Suprapubic skin (tissue), 4 donors: ENCODE results near the gene IQGAP2. TPM values are rescaled to one million over a fixed set of nuclear protein-coding genes. Genes with fewer than 3 reads are reported as not detected.

Experiments
- DNase-seq, 2 donors: peaks; one replicate each; pipeline ENCODE4 v3.0.0-alpha.2; 2019; ENCODE audit warnings: low spot score in 2 of 2
- H3K27ac ChIP-seq: fragments of 200-600 bp; sonication (generic); one replicate; pipeline ENCODE4 v1.5.1; 2019
- H3K27me3 ChIP-seq: fragments of 200-600 bp; sonication (generic); one replicate; pipeline ENCODE4 v1.5.1; 2019
- H3K36me3 ChIP-seq: fragments of 200-600 bp; sonication (generic); one replicate; pipeline ENCODE4 v1.5.1; 2019
- H3K4me1 ChIP-seq: fragments of 200-600 bp; sonication (generic); one replicate; pipeline ENCODE4 v1.5.1; 2019
- H3K4me3 ChIP-seq: fragments of 200-600 bp; sonication (generic); one replicate; pipeline ENCODE4 v1.5.1; 2019; ENCODE audit warnings: mild to moderate bottlenecking
- H3K9me3 ChIP-seq: fragments of 200-600 bp; sonication (generic); one replicate; pipeline ENCODE4 v1.5.1; 2019
- EP300 ChIP-seq: sonication (generic); formaldehyde crosslinking; IDR thresholded peaks from one replicate; pipeline ENCODE4 v1.6.1; 2017; ENCODE audit warnings: antibody characterized with exemption
- POLR2A ChIP-seq, 2 donors: fragments of 450-650 bp; IDR thresholded peaks; one replicate each; pipeline ENCODE4 v1.6.1; 2017; ENCODE audit warnings: antibody characterized with exemption in 2 of 2, mild to moderate bottlenecking in 2 of 2, moderate library complexity in 2 of 2
- POLR2AphosphoS5 ChIP-seq, 3 donors: sonication (generic); formaldehyde crosslinking; IDR thresholded peaks; one replicate each; pipeline ENCODE4 v1.6.1; 2017; ENCODE audit warnings: antibody characterized with exemption in 3 of 3
- WGBS: methylation state at CpG from one replicate; pipeline ENCODE4 v1.1.5; 2018; 5-methylcytosine and 5-hydroxymethylcytosine counted together
- total RNA-seq, 4 donors: library from RNA; depleted of rRNA; stranded (reverse); fragments of >200 nt; gene quantifications; one replicate each; pipeline ENCODE4 v1.1.0, GENCODE V29; 2016
- TF ChIP-seq, protein P1 (sequence below), 2 donors: fragments of 200-600 bp in 1 of 2; fragments of 450-650 bp in 1 of 2; sonication (generic) in 1 of 2; IDR thresholded peaks; one replicate each; pipeline ENCODE4 v1.5.1; 2016 to 2019; ENCODE audit warnings: antibody characterized with exemption in 2 of 2, mild to moderate bottlenecking in 1 of 2, moderate library complexity in 1 of 2

The IQGAP2 gene
- total RNA-seq, 4 donors from 2014 or later, result 10.1 to 49.0 (median 12.8) TPM

DNA sequence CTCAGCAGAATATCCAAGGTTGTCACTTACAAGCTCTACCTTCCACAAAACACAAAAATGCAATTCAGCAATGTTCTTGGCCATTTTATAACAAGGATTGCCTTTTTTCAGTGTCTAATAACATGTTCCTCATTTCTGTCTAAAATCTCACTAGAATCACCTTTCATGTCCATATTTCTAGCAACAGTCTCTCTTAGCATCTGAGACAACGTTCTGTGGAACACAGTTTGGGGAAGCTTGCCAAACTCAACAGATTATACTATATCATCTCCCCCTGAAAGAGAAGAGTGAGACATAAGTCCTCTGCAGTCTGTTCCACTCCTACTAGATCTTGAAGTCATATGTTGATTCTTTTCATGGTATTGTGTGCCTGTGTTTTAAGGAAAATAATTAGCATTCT, 149.5 kb downstream of the IQGAP2 start:
- Histone ChIP-seq H3K36me3 (no peaks in the 10 kb centered on the region), H3K4me1 (peaks cover 6% of the 10 kb centered on the region), H3K4me3 (no peak overlapping the region), H3K27me3 (no peaks in the 10 kb centered on the region), H3K9me3 (no peaks in the 10 kb centered on the region), H3K27ac (no peak overlapping the region)
- TF ChIP-seq, protein P1, sequence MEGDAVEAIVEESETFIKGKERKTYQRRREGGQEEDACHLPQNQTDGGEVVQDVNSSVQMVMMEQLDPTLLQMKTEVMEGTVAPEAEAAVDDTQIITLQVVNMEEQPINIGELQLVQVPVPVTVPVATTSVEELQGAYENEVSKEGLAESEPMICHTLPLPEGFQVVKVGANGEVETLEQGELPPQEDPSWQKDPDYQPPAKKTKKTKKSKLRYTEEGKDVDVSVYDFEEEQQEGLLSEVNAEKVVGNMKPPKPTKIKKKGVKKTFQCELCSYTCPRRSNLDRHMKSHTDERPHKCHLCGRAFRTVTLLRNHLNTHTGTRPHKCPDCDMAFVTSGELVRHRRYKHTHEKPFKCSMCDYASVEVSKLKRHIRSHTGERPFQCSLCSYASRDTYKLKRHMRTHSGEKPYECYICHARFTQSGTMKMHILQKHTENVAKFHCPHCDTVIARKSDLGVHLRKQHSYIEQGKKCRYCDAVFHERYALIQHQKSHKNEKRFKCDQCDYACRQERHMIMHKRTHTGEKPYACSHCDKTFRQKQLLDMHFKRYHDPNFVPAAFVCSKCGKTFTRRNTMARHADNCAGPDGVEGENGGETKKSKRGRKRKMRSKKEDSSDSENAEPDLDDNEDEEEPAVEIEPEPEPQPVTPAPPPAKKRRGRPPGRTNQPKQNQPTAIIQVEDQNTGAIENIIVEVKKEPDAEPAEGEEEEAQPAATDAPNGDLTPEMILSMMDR (IDR thresholded peaks at IDR 0.05), result no peak
- no peak for TF ChIP-seq POLR2A (IDR thresholded peaks at IDR 0.05)
- TF ChIP-seq POLR2AphosphoS5 (IDR thresholded peaks at IDR 0.05), result no peak
- TF ChIP-seq EP300, result no peak
- no peak for DNase-seq
- WGBS, result 44% methylated on average over 1 of the region's 1 CpG

DNA sequence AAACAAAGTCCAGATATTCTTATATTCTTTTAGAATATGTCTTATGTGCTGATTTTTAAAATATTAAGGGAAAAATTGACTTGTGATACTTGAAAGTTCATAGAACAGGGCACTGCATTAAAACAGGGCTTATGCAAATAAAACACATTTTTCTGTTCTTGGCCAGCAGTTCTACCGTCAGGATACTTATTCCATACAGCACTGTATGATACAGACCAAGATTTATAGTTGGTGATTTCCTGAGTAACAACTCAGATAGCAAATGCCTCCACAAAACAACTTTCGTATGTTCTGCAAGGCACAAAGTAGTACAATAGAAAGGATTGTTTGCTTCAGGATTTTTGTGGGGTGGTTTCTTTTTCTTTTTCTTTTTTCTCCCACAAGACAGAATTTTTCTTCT, 150.2 kb downstream of the IQGAP2 start:
- no peak for DNase-seq
- Histone ChIP-seq H3K9me3 (no peaks in the 10 kb centered on the region), H3K4me1 (peaks cover 4% of the 10 kb centered on the region), H3K27me3 (no peaks in the 10 kb centered on the region), H3K4me3 (no peak overlapping the region), H3K36me3 (no peaks in the 10 kb centered on the region), H3K27ac (no peak overlapping the region)
- WGBS, result 72% methylated on average over 2 of the region's 2 CpGs
- TF ChIP-seq, protein P1 (IDR thresholded peaks at IDR 0.05), result no peak
- TF ChIP-seq POLR2A (IDR thresholded peaks at IDR 0.05), result no peak
- TF ChIP-seq POLR2AphosphoS5 (IDR thresholded peaks at IDR 0.05), result no peak
- TF ChIP-seq EP300, result no peak

DNA sequence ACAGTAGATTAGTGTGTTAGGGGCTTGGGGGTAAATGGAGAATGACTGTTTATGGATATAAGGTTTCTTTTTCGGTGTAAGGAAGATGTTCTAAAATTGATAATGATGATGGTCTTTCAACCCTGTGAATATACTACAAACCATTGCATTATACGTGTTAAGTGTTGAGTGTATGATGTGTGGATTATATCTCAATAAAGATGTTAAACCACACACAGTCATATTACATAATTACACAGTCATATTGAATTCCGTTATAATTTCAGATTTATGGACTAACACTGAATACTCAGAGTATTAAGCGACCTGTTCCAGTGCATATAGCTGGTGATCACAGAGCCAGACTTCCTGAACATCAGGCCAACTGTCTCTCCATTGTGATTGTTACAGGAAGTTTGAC, 152.0 kb downstream of the IQGAP2 start:
- H3K27ac ChIP-seq, result no peak overlapping the region
- no peaks in the 10 kb centered on the region for H3K9me3 ChIP-seq
- no peak for TF ChIP-seq POLR2AphosphoS5 (IDR thresholded peaks at IDR 0.05)
- TF ChIP-seq EP300, result no peak
- TF ChIP-seq, protein P1 (IDR thresholded peaks at IDR 0.05), result no peak
- TF ChIP-seq POLR2A (IDR thresholded peaks at IDR 0.05), result no peak
- H3K27me3 ChIP-seq, result no peaks in the 10 kb centered on the region
- H3K4me3 ChIP-seq, result no peak overlapping the region
- 88% methylated on average over 4 of the region's 4 CpGs for WGBS
- H3K36me3 ChIP-seq, result no peaks in the 10 kb centered on the region
- no peaks in the 10 kb centered on the region for H3K4me1 ChIP-seq
- no peak for DNase-seq

DNA sequence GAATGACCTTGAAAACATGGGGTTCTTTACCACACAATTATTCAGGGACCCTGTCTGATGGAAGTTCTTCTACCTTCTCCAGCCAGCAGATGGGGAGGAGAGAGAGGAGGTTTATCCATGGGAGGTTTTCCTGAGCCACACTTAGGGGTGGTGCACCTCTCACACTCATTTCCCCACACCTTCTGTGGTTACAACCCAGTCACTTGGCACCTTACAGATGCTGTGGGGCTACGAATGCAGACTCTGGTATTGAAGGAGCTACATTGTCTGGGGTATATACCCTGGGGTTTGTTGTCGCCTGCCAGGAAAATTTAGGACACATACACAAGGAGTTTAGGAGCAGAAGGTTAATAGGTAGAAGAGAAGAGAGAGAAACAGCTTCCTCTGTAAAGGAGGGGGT, 152.6 kb downstream of the IQGAP2 start:
- Histone ChIP-seq H3K27ac (no peak overlapping the region), H3K4me1 (no peaks in the 10 kb centered on the region), H3K9me3 (no peaks in the 10 kb centered on the region), H3K27me3 (no peaks in the 10 kb centered on the region), H3K4me3 (no peak overlapping the region), H3K36me3 (no peaks in the 10 kb centered on the region)
- TF ChIP-seq, protein P1 (IDR thresholded peaks at IDR 0.05), result no peak
- TF ChIP-seq POLR2A (IDR thresholded peaks at IDR 0.05), result no peak
- TF ChIP-seq POLR2AphosphoS5 (IDR thresholded peaks at IDR 0.05), result no peak
- TF ChIP-seq EP300, result no peak
- WGBS, result 87% methylated on average over 2 of the region's 2 CpGs
- no peak for DNase-seq

DNA sequence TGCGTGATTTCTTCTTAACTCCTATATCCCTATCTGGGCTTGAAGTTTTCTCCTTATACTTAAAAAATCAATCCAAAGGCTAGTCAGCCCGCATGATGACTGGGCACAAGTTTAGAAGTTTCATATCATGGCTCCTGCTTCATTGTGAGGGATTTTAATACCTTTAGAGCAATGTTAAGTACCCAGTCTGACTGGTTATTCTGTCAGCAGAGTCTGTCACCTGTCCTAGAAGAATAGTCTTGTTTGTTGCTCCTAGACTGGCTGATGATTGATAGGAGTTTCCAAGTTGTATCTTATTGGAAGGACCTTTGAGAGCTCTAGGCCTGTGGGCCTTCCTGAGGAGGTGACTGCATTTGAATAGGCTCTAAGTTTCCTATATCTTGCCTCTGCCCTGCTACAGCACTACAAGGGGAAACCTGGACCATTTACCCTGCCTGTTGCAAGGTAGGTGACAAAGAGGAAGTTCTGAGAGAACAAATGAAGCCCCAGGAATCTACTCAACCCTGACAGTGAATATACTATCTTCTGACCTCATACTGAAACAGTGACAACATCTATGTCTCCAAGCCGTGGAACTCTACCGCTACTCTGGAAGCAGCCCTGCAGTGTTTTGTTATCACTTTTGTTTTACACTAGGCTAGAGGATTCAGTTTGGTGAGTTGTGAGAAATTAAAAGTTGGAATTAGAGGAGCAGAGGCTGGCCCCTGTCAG, 153.6 kb downstream of the IQGAP2 start:
- Histone ChIP-seq H3K36me3 (no peaks in the 10 kb centered on the region), H3K4me1 (no peaks in the 10 kb centered on the region), H3K27me3 (no peaks in the 10 kb centered on the region), H3K27ac (no peak overlapping the region), H3K9me3 (no peaks in the 10 kb centered on the region), H3K4me3 (no peak overlapping the region)
- TF ChIP-seq POLR2A (IDR thresholded peaks at IDR 0.05), result no peak
- TF ChIP-seq EP300, result no peak
- TF ChIP-seq POLR2AphosphoS5 (IDR thresholded peaks at IDR 0.05), result no peak
- TF ChIP-seq, protein P1 (IDR thresholded peaks at IDR 0.05), result no peak
- 75% methylated on average over 4 of the region's 4 CpGs for WGBS
- no peak for DNase-seq
